ENCODE results near the gene KCNC1. TPM values are rescaled to one million over a fixed set of nuclear protein-coding genes. Genes with fewer than 3 reads are reported as not detected.

The KCNC1 gene
- polyA plus RNA-seq, 1 donor from 2014 or later: 8.9 TPM

- TF ChIP-seq EP300 (conservative IDR thresholded peaks at IDR 0.05; ENCODE audit: poor library complexity, severe bottlenecking) (no peak), TAF1 (IDR thresholded peaks at IDR 0.05; ENCODE audit: low read depth) (no peak), MXI1 (conservative IDR thresholded peaks at IDR 0.05; ENCODE audit: poor library complexity, severe bottlenecking) (no peak), REST (IDR thresholded peaks at IDR 0.05; ENCODE audit: borderline replicate concordance) (no peak), EZH2 (IDR thresholded peaks at IDR 0.05; ENCODE audit: borderline replicate concordance, insufficient read depth, low read length, poor library complexity, severe bottlenecking) (no peak), RAD21 (conservative IDR thresholded peaks at IDR 0.05) (no peak), POLR2AphosphoS5 (IDR thresholded peaks at IDR 0.05) (no peak), SMC3 (conservative IDR thresholded peaks at IDR 0.05; ENCODE audit: poor library complexity) (no peak)
- TF ChIP-seq, protein P1, sequence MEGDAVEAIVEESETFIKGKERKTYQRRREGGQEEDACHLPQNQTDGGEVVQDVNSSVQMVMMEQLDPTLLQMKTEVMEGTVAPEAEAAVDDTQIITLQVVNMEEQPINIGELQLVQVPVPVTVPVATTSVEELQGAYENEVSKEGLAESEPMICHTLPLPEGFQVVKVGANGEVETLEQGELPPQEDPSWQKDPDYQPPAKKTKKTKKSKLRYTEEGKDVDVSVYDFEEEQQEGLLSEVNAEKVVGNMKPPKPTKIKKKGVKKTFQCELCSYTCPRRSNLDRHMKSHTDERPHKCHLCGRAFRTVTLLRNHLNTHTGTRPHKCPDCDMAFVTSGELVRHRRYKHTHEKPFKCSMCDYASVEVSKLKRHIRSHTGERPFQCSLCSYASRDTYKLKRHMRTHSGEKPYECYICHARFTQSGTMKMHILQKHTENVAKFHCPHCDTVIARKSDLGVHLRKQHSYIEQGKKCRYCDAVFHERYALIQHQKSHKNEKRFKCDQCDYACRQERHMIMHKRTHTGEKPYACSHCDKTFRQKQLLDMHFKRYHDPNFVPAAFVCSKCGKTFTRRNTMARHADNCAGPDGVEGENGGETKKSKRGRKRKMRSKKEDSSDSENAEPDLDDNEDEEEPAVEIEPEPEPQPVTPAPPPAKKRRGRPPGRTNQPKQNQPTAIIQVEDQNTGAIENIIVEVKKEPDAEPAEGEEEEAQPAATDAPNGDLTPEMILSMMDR (IDR thresholded peaks at IDR 0.05; ENCODE audit: poor library complexity, severe bottlenecking): no peak
- H3K4me3 ChIP-seq (ENCODE audit: low read length): no peak overlapping the region
- no peaks in the 10 kb centered on the region for H3K9me2 ChIP-seq (ENCODE audit: insufficient read depth, low read length)
- no peaks in the 10 kb centered on the region for H3F3A ChIP-seq (ENCODE audit: insufficient read depth, low read length, poor library complexity, severe bottlenecking)
- no peaks in the 10 kb centered on the region for H3K79me2 ChIP-seq (replicated peaks; ENCODE audit: insufficient read depth, low read length)
- H2AFZ ChIP-seq (ENCODE audit: low read depth, low read length): no peak overlapping the region
- H4K20me1 ChIP-seq (ENCODE audit: insufficient read depth): no peaks in the 10 kb centered on the region
- H3K27me3 ChIP-seq (ENCODE audit: insufficient read depth, low read depth, low read length): no peaks in the 10 kb centered on the region
- no peak overlapping the region for H3K9ac ChIP-seq (ENCODE audit: low read length)
- no peak overlapping the region for H3K27ac ChIP-seq (ENCODE audit: low read length)
- no peaks in the 10 kb centered on the region for H3K9me3 ChIP-seq (ENCODE audit: low read length)
- no peaks in the 10 kb centered on the region for H3K36me3 ChIP-seq (ENCODE audit: insufficient read depth, low read length)
- no peak overlapping the region for H3K4me2 ChIP-seq (ENCODE audit: low read length)
These were observed 46.5 kb upstream of the KCNC1 start for GRCh38 chr11:17687946-17688670.

DNA sequence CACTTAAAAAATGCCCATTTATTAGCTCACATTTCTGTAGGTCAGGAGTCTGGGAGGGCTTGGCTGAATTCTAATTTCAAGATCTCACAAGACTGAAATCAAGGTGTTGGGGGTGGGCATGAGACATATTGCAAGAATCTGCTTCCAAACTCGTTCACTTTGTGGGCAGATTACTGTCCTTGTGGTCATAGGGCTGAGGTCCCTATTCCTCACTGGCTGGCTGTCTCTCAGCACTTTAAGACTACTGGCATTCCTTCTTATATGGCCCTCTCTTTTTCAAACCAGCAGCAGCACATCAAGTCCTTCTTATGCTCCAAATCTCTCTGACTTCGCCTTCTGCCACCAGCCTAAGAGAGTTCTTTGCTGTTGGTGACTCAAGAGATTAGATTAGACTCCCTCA, 43.0 kb upstream of the KCNC1 start:
- Histone ChIP-seq H3K27me3 (ENCODE audit: insufficient read depth, low read depth, low read length) (peaks cover 15% of the 10 kb centered on the region), H2AFZ (ENCODE audit: low read depth, low read length) (no peak overlapping the region)

More for the DNA sequence above, 43.0 kb upstream of the KCNC1 start:
- Histone ChIP-seq H3K4me3 (ENCODE audit: low read length) (no peak overlapping the region), H3K36me3 (ENCODE audit: insufficient read depth, low read length) (no peaks in the 10 kb centered on the region), H3F3A (ENCODE audit: insufficient read depth, low read length, poor library complexity, severe bottlenecking) (no peaks in the 10 kb centered on the region), H3K79me2 (replicated peaks; ENCODE audit: insufficient read depth, low read length) (no peaks in the 10 kb centered on the region), H3K9me2 (ENCODE audit: insufficient read depth, low read length) (no peaks in the 10 kb centered on the region), H4K20me1 (ENCODE audit: insufficient read depth) (no peaks in the 10 kb centered on the region), H3K4me2 (ENCODE audit: low read length) (no peak overlapping the region), H3K9ac (ENCODE audit: low read length) (no peak overlapping the region), H3K9me3 (ENCODE audit: low read length) (no peaks in the 10 kb centered on the region), H3K27ac (ENCODE audit: low read length) (no peak overlapping the region)
- no peak for TF ChIP-seq RAD21 (conservative IDR thresholded peaks at IDR 0.05)
- no peak for TF ChIP-seq POLR2AphosphoS5 (IDR thresholded peaks at IDR 0.05)
